Measurements from ENCODE around the gene PDLIM5. TPM values are rescaled to one million over a fixed set of nuclear protein-coding genes. Genes with fewer than 3 reads are reported as not detected.
"Not testable (repeated sequence)": the region's sequence is repeated elsewhere in the genome, so short reads cannot be mapped to it uniquely, and the experiment has no call there.

Gene PDLIM5
- total RNA-seq, 4 donors from 2014 or later = 77.7 to 128 (median 109) TPM

DNA sequence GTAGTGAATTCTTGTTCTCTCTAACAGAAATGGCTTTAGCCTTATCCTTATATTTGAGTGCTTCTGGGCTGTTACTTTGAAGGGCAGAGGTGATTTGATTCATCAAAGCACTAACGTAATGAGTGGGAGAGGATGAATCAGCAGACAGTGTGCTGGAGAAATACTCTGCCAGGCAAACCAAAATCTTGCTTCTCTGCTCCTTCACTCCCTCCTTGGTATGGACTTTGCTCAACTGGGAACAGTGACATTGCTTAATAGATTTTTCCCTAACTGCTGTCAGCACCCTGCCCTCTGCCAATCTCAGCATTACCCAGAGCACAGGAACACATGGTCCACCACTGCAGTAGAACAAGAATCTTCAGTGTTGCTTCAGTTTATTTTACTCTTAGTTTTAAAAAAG lies 56.0 kb downstream of the PDLIM5 start:
- Histone ChIP-seq H3K9me3 (no peaks in the 10 kb centered on the region), H3K27me3 (no peaks in the 10 kb centered on the region), H3K4me1 (peaks cover 7 to 11% of the 10 kb centered on the region in 2 donors), H3K36me3 (no peaks in the 10 kb centered on the region), H3K27ac (no peak overlapping the region), H3K4me3 (replicated peaks in 1 of 3) (no peak overlapping the region)
- TF ChIP-seq, protein P1, sequence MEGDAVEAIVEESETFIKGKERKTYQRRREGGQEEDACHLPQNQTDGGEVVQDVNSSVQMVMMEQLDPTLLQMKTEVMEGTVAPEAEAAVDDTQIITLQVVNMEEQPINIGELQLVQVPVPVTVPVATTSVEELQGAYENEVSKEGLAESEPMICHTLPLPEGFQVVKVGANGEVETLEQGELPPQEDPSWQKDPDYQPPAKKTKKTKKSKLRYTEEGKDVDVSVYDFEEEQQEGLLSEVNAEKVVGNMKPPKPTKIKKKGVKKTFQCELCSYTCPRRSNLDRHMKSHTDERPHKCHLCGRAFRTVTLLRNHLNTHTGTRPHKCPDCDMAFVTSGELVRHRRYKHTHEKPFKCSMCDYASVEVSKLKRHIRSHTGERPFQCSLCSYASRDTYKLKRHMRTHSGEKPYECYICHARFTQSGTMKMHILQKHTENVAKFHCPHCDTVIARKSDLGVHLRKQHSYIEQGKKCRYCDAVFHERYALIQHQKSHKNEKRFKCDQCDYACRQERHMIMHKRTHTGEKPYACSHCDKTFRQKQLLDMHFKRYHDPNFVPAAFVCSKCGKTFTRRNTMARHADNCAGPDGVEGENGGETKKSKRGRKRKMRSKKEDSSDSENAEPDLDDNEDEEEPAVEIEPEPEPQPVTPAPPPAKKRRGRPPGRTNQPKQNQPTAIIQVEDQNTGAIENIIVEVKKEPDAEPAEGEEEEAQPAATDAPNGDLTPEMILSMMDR (IDR thresholded peaks at IDR 0.05) = no peak
- TF ChIP-seq POLR2A (IDR thresholded peaks at IDR 0.05) = no peak
- intact Hi-C loops (cut with DNase I) = no loop called here
- DNase-seq = no peak
- WGBS, 2 donors = 50 to 68% methylated on average over 1 of the region's 1 CpG

DNA sequence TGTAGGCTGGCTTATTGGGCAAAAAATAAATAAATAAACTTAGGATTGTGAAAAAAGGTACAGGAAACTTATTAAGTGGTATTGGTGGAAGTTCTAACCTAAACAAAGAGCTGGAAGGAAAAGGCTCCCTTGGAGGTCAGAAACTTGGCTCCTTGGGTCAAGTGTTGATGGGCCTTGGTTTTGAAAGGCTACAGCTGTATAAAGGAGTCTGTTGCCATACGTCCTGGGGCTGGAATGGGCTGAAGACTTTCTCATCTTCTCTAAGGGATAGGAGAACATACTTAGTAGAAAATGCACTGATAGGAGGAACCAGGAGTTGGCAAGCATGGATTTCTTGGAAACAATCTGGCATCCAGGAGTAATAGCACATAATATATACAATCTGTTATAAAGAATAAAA lies 56.6 kb downstream of the PDLIM5 start:
- Histone ChIP-seq H3K9me3 (no peaks in the 10 kb centered on the region), H3K4me1 (peaks cover 7 to 11% of the 10 kb centered on the region in 2 donors), H3K36me3 (no peaks in the 10 kb centered on the region), H3K4me3 (replicated peaks in 1 of 3) (no peak overlapping the region), H3K27ac (no peak overlapping the region), H3K27me3 (no peaks in the 10 kb centered on the region)
- intact Hi-C loops (cut with DNase I) = no loop called here
- 52 to 63% methylated on average over 1 of the region's 1 CpG for WGBS, 2 donors
- no peak for DNase-seq
- TF ChIP-seq POLR2A (IDR thresholded peaks at IDR 0.05) = no peak

- Histone ChIP-seq H3K36me3 (no peaks in the 10 kb centered on the region), H3K27ac (no peak overlapping the region), H3K27me3 (no peaks in the 10 kb centered on the region), H3K4me1 (peaks cover 7 to 11% of the 10 kb centered on the region in 2 donors), H3K4me3 (replicated peaks in 1 of 3) (no peak overlapping the region), H3K9me3 (no peaks in the 10 kb centered on the region)
- 75 to 80% methylated on average over 1 of the region's 1 CpG for WGBS, 2 donors
- TF ChIP-seq POLR2A (IDR thresholded peaks at IDR 0.05) = no peak
- TF ChIP-seq, protein P1 (IDR thresholded peaks at IDR 0.05) = no peak
- intact Hi-C loops (cut with DNase I) = no loop called here
- DNase-seq = no peak
Observed at GRCh38 chr4:94508806-94509205, 57.1 kb downstream of the PDLIM5 start.

DNA sequence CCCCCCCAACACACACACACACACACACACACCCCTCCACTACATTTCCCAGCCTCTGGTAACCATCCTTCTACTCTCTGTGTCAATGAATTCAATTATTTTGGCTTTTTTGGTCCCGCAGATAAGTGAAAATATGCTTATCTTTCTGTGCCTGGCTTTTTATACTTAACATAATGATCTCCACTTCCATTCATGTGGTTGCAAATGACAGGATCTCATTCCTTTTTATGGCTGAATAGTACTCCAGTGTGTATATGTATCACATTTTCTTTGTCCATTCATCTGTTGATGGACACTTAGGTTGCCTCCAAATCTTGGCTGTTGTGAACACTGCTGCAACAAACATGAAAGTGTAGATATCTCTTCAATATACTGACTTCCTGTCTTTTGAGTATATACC lies 59.8 kb downstream of the PDLIM5 start:
- intact Hi-C loops (cut with DNase I) = no loop called here
- TF ChIP-seq, protein P1 (IDR thresholded peaks at IDR 0.05) = no peak
- TF ChIP-seq POLR2A (IDR thresholded peaks at IDR 0.05) = no peak
- H3K27me3 ChIP-seq = no peaks in the 10 kb centered on the region
- no peaks in the 10 kb centered on the region for H3K9me3 ChIP-seq
- peaks cover 7 to 11% of the 10 kb centered on the region in 2 donors for H3K4me1 ChIP-seq
- WGBS, 2 donors = 98 to 100% methylated on average over 1 of the region's 1 CpG
- no peak for DNase-seq
- no peak overlapping the region for H3K27ac ChIP-seq
- no peaks in the 10 kb centered on the region for H3K36me3 ChIP-seq
- no peak overlapping the region for H3K4me3 ChIP-seq (replicated peaks in 1 of 3)

GRCh38 chr4:94513532-94513931 lies 61.8 kb downstream of the PDLIM5 start:
- WGBS, 2 donors = 91 to 95% methylated on average over 2 of the region's 2 CpGs
- DNase-seq; H3K9me3 ChIP-seq; H3K4me1 ChIP-seq; H3K36me3 ChIP-seq; H3K4me3 ChIP-seq (replicated peaks in 1 of 3); H3K27ac ChIP-seq; H3K27me3 ChIP-seq; intact Hi-C loops (cut with DNase I): not testable (repeated sequence)

GRCh38 chr4:94515365-94515764 lies 63.6 kb downstream of the PDLIM5 start:
- WGBS, 2 donors = 94% methylated on average over 4 of the region's 4 CpGs

More at GRCh38 chr4:94515365-94515764, 63.6 kb downstream of the PDLIM5 start:
- H3K27ac ChIP-seq = no peak overlapping the region
- no peak overlapping the region for H3K4me3 ChIP-seq (replicated peaks in 1 of 3)
- intact Hi-C loops (cut with DNase I) = no loop called here
- no peaks in the 10 kb centered on the region for H3K9me3 ChIP-seq
- DNase-seq = no peak
- H3K4me1 ChIP-seq = peaks cover 0 to 4% of the 10 kb centered on the region in 2 donors
- H3K36me3 ChIP-seq = no peaks in the 10 kb centered on the region
- TF ChIP-seq POLR2A (IDR thresholded peaks at IDR 0.05) = no peak
- TF ChIP-seq, protein P1 (IDR thresholded peaks at IDR 0.05) = no peak
- no peaks in the 10 kb centered on the region for H3K27me3 ChIP-seq

Measured in thyroid gland (tissue), 4 donors.